IgD-negative memory B cell (primary cell): ENCODE measurements around the gene NKX2-3. TPM values are rescaled to one million over a fixed set of nuclear protein-coding genes. Genes with fewer than 3 reads are reported as not detected.

Source experiments
- H3K27ac Mint-ChIP-seq, 3 donors: one replicate each; pipeline ENCODE4 v1.8.0; 2020 to 2022; ENCODE audit warnings: mild to moderate bottlenecking in 3 of 3, mixed read lengths in 3 of 3, moderate library complexity in 1 of 3
- H3K27me3 Mint-ChIP-seq: one replicate; pipeline ENCODE4 v1.8.0; 2021; ENCODE audit warnings: mixed read lengths
- H3K36me3 Mint-ChIP-seq: one replicate; pipeline ENCODE4 v1.8.0; 2020; ENCODE audit warnings: mild to moderate bottlenecking, mixed read lengths
- H3K4me1 Mint-ChIP-seq, 3 donors: one replicate each; pipeline ENCODE4 v1.8.0; 2020 to 2022; ENCODE audit warnings: mixed read lengths in 3 of 3, mild to moderate bottlenecking in 1 of 3
- H3K4me3 Mint-ChIP-seq, 4 donors: one replicate each; pipeline ENCODE4 v1.8.0; 2020 to 2022; ENCODE audit warnings: mild to moderate bottlenecking in 4 of 4, mixed read lengths in 4 of 4, moderate library complexity in 3 of 4
- H3K9me3 Mint-ChIP-seq, 3 donors: one replicate each; pipeline ENCODE4 v1.8.0; 2020 to 2021; ENCODE audit warnings: mixed read lengths in 3 of 3, mild to moderate bottlenecking in 1 of 3
- polyA plus RNA-seq: library from polyadenylated mRNA; unstranded; fragments of 300-500 nt; fragmentation: Illumina TruSeq; gene quantifications from one replicate; pipeline ENCODE4 v1.2.3, GENCODE V29; 2021

Gene NKX2-3
- polyA plus RNA-seq, 1 donor from 2014 or later: not detected

GRCh38 chr10:99540657-99541531 lies 8.2 kb downstream of the NKX2-3 start:
- Mint-ChIP-seq H3K27me3 (peaks cover 74% of the 10 kb centered on the region), H3K36me3 (peaks cover 1% of the 10 kb centered on the region), H3K4me3 (peak overlapping the region in 2 of 4 donors; percentile 67 to 80), H3K9me3 (peaks cover 0 to 5% (median 4%) of the 10 kb centered on the region in 3 donors), H3K27ac (peak overlapping the region in 1 of 3 donors; percentile 44), H3K4me1 (peaks cover 6 to 17% (median 15%) of the 10 kb centered on the region in 3 donors)

GRCh38 chr10:99544322-99544721 lies 11.6 kb downstream of the NKX2-3 start:
- Mint-ChIP-seq H3K36me3 (peaks cover 1% of the 10 kb centered on the region), H3K9me3 (no peaks in the 10 kb centered on the region), H3K27me3 (peaks cover 55% of the 10 kb centered on the region), H3K4me1 (peaks cover 0 to 7% (median 5%) of the 10 kb centered on the region in 3 donors), H3K4me3 (no peak overlapping the region), H3K27ac (no peak overlapping the region)

- Mint-ChIP-seq H3K27ac (no peak overlapping the region), H3K36me3 (no peaks in the 10 kb centered on the region), H3K4me1 (no peaks in the 10 kb centered on the region), H3K27me3 (peaks cover 40% of the 10 kb centered on the region), H3K9me3 (no peaks in the 10 kb centered on the region), H3K4me3 (no peak overlapping the region)
Measured at GRCh38 chr10:99548041-99548530, 15.3 kb downstream of the NKX2-3 start.

DNA sequence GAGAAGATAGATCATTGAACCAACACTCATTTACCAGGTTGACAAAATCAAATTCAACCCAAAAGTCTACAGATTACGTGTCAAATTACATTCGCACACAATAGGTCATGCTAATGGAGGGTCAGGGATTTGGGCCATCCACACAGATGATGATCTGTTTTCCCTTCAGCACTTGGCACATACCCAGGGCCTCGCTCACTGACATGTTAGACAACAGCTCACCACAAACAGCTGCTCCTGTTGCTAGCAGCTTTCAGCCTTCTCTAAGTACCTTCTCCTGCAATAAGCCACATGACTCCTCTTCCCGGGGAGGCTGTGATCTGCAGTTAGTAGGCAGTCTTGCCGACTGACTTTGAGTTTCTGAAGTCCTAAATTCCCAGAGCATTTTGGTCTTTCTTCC lies 18.4 kb downstream of the NKX2-3 start:
- Mint-ChIP-seq H3K4me1 (peaks cover 0 to 3% (median 0%) of the 10 kb centered on the region in 3 donors), H3K27ac (no peak overlapping the region), H3K9me3 (no peaks in the 10 kb centered on the region), H3K27me3 (peaks cover 37% of the 10 kb centered on the region), H3K36me3 (no peaks in the 10 kb centered on the region), H3K4me3 (no peak overlapping the region)

GRCh38 chr10:99551616-99552015 lies 18.9 kb downstream of the NKX2-3 start:
- Mint-ChIP-seq H3K4me3 (no peak overlapping the region), H3K9me3 (no peaks in the 10 kb centered on the region), H3K27me3 (peaks cover 37% of the 10 kb centered on the region)

DNA sequence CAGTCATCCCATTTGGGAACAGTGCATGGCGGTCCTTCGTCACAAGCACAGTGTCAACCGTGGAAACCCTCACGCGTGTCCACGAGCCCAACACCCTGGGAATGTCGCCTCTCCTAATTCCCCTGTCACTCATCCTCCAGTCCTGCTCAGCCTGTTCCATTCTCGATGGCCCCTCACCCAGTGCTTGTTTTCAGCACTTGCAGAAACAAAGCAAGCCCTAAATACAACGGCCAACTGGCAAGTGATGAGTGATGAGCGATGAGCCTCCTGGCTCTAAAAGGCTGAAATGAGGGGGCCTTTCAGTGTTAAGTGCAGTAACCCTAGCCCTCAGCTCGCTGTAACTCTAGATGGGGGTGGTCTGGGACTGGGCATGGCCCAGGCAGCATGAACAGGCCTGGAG lies 22.6 kb downstream of the NKX2-3 start:
- H3K9me3 Mint-ChIP-seq: no peaks in the 10 kb centered on the region
- no peak overlapping the region for H3K4me3 Mint-ChIP-seq
- peaks cover 0 to 4% (median 2%) of the 10 kb centered on the region in 3 donors for H3K4me1 Mint-ChIP-seq
- H3K27ac Mint-ChIP-seq: no peak overlapping the region
- peaks cover 31% of the 10 kb centered on the region for H3K27me3 Mint-ChIP-seq
- no peaks in the 10 kb centered on the region for H3K36me3 Mint-ChIP-seq

More at GRCh38 chr10:99551616-99552015, 18.9 kb downstream of the NKX2-3 start:
- H3K36me3 Mint-ChIP-seq: no peaks in the 10 kb centered on the region
- no peak overlapping the region for H3K27ac Mint-ChIP-seq
- H3K4me1 Mint-ChIP-seq: peaks cover 0 to 4% (median 0%) of the 10 kb centered on the region in 3 donors

DNA sequence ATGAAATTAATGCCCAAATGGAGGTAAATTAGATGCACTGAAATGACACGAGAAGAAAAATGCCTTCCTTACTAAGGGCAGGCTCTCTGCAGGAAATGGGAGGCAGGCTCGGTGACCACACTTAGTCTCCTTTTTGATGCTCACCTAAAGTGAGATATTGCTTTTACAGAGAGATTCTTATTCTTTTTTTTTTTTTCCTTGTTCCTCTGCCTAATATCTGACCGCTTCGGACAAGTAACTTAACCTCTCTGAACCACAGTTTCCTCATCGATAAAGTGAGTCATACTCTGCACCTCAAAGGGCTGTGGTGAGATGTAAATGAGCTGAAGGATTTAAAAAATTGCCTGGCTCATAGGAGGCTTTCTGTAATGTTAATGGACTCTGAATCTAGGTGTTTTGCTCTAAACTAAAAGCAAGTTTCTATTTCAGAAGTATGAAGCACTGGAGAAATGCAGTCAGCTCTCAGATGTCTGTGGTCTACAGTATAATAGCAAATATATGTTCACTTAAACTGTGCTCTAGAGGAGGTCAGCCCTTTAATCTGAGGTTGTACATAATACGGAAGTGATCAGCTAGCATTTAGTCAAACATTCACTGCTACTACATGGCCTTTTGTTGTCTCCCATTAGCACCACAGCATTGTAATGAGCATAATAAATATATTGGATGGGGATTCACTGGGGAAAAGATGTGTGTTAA lies 23.2 kb downstream of the NKX2-3 start:
- Mint-ChIP-seq H3K4me1 (peaks cover 0 to 7% (median 4%) of the 10 kb centered on the region in 3 donors), H3K27me3 (peaks cover 28% of the 10 kb centered on the region), H3K27ac (no peak overlapping the region), H3K36me3 (no peaks in the 10 kb centered on the region), H3K4me3 (no peak overlapping the region), H3K9me3 (no peaks in the 10 kb centered on the region)

DNA sequence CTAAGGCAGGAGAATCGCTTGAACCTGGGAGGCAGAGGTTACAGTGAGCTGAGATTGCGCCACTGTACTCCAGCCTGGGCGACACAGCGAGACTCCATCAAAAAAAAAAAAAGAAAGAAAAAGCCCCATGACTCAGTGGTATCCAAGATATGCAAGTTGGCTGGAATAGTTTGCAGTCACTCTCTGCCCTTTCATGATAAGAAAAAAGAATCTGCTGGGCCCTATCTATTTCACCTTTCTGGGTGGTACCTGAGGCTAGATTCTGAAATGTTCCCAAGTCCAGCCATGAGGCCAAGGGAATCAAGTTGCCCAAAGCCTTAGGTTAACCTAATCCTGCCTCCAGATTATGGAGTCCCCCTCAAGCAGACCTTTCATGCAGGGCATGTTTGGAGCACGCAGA lies 24.3 kb downstream of the NKX2-3 start:
- Mint-ChIP-seq H3K27ac (no peak overlapping the region), H3K9me3 (no peaks in the 10 kb centered on the region), H3K4me3 (no peak overlapping the region), H3K27me3 (peaks cover 22% of the 10 kb centered on the region), H3K4me1 (peaks cover 0 to 7% (median 4%) of the 10 kb centered on the region in 3 donors), H3K36me3 (no peaks in the 10 kb centered on the region)

DNA sequence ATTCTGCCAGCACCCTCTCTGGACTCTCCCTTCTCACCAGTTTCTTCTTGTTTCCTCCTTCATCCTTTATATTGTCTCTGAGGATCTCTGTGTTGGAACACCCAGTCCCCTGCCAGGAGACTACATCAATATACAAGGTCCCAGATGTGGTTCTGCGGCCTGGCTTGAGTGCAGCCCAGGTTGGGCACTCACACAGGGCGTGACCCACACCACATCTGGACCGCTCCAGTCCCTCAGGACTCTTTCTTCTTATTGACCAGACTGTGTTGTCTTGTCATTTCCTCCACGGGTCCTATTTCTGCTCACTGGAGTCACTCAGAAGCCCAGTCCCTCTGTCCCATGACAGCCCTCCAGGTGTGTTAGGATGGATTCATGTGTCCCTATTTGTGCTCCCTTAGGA lies 26.0 kb downstream of the NKX2-3 start:
- H3K27me3 Mint-ChIP-seq: peaks cover 19% of the 10 kb centered on the region
- H3K4me3 Mint-ChIP-seq: no peak overlapping the region
- no peaks in the 10 kb centered on the region for H3K36me3 Mint-ChIP-seq
- no peaks in the 10 kb centered on the region for H3K9me3 Mint-ChIP-seq
- H3K27ac Mint-ChIP-seq: no peak overlapping the region
- H3K4me1 Mint-ChIP-seq: peaks cover 0 to 12% (median 12%) of the 10 kb centered on the region in 3 donors

- Mint-ChIP-seq H3K4me3 (no peak overlapping the region), H3K27ac (peak overlapping the region in 1 of 3 donors; percentile 1), H3K27me3 (peaks cover 6% of the 10 kb centered on the region), H3K4me1 (peaks cover 0 to 12% (median 12%) of the 10 kb centered on the region in 3 donors), H3K9me3 (no peaks in the 10 kb centered on the region), H3K36me3 (no peaks in the 10 kb centered on the region)
Measured at GRCh38 chr10:99560277-99561126, 27.8 kb downstream of the NKX2-3 start.

GRCh38 chr10:99562631-99563030 lies 29.9 kb downstream of the NKX2-3 start:
- Mint-ChIP-seq H3K4me1 (peaks cover 0 to 12% (median 8%) of the 10 kb centered on the region in 3 donors), H3K9me3 (no peaks in the 10 kb centered on the region), H3K27ac (no peak overlapping the region), H3K27me3 (peaks cover 3% of the 10 kb centered on the region), H3K36me3 (no peaks in the 10 kb centered on the region), H3K4me3 (peak overlapping the region in 1 of 4 donors; percentile 57)

DNA sequence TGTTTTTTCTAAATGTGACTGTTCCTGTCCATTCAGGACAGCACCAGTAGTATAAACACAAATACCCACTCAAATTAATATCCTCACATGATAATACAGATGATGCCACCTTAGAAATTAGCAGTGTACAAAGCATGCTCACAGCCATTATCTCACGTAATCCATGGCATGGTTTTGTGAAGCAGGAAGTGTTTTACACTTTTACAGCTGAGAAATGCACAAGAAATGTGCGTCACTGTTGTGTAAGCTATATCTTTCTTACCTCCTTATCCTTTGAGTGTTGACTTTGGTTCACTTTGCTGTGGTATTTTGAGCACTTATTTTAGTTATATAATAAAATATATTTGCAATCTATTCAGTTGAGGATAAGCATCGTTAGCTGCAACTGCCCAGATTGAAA lies 31.6 kb downstream of the NKX2-3 start:
- H3K9me3 Mint-ChIP-seq: no peaks in the 10 kb centered on the region
- peaks cover 2 to 12% (median 12%) of the 10 kb centered on the region in 3 donors for H3K4me1 Mint-ChIP-seq
- no peak overlapping the region for H3K27ac Mint-ChIP-seq
- no peak overlapping the region for H3K4me3 Mint-ChIP-seq
- no peaks in the 10 kb centered on the region for H3K36me3 Mint-ChIP-seq
- H3K27me3 Mint-ChIP-seq: no peaks in the 10 kb centered on the region

DNA sequence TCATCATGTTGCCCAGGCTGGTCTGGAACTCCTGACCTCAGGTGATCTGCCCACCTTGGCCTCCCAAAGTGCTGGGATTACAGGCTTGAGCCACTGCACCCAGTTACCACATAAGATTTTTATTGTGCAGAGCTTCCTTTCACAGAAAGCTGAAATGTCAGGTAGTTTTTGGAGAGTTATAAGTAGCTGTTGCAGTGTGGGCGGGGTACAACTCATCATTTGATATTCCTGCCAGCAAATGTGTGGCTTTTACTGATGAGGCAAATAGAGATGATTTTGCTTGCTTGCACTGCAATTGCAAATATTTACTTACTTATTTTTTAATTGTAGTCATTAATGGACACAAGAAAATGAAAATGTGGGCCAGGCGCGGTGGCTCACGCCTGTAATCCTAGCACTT lies 32.4 kb downstream of the NKX2-3 start:
- Mint-ChIP-seq H3K27ac (no peak overlapping the region), H3K27me3 (no peaks in the 10 kb centered on the region), H3K36me3 (no peaks in the 10 kb centered on the region), H3K4me3 (no peak overlapping the region), H3K4me1 (peaks cover 9 to 19% (median 18%) of the 10 kb centered on the region in 3 donors), H3K9me3 (no peaks in the 10 kb centered on the region)

DNA sequence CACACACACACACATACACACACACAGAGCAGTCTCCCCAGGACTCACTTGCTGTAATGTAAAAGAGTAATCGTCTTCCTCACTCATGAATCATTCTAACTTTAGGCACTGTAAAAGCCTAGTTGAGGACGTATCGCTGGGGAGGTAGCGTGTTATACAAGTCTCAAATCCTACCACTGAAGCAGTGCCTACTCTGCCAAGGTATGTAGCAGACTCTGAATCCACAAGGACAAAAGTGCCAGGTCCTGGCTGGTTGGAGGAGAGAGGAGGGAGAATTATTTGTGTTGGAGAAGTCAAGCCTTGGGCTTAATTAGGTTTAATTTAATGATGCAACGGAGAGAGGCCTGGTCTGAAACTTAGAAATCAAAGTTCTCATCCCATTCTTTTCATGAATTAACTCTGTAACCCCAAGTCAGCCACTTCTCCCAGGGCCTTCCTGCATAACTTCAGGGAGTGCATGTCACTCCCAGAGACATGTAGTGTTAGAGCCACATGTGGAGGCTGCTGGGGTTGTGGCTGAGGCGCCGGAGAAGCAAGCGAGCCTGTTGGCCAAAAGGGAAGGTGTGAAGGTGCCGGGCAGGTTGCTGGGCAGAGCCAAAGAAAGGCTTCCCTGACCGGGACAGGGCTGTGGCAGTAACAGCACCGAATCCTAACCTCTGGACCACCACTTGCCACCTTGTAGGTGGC lies 36.7 kb downstream of the NKX2-3 start:
- no peaks in the 10 kb centered on the region for H3K9me3 Mint-ChIP-seq
- H3K27me3 Mint-ChIP-seq: no peaks in the 10 kb centered on the region
- no peak overlapping the region for H3K4me3 Mint-ChIP-seq
- peak overlapping the region in 2 of 3 donors; percentile 15 to 78 for H3K27ac Mint-ChIP-seq
- H3K4me1 Mint-ChIP-seq: peaks cover 8 to 14% (median 11%) of the 10 kb centered on the region in 3 donors
- H3K36me3 Mint-ChIP-seq: no peaks in the 10 kb centered on the region
